ENCODE results near the gene DNM3. TPM values are rescaled to one million over a fixed set of nuclear protein-coding genes. Genes with fewer than 3 reads are reported as not detected.

Gene DNM3
- total and polyA plus RNA-seq, 2 of the 8 experiments (the other 6 are each of a cell fraction or from before 2014, with no cell fraction given), result 2.0 to 8.5 TPM

GRCh38 chr1:172277275-172277674 lies 436.0 kb downstream of the DNM3 start:
- POLR2A ChIA-PET (ENCODE audit: partially characterized antibody), result no interaction called here

More at GRCh38 chr1:172277275-172277674, 436.0 kb downstream of the DNM3 start:
- DNase-seq (ENCODE audit: low read depth in 1 of 2, low spot score in 2 of 2) (no peak), FAIRE-seq (no peak)
- H3K4ac ChIP-seq (replicated peaks; ENCODE audit: insufficient read length, low read depth, low read length), result no peak overlapping the region
- no peak overlapping the region for H3K18ac ChIP-seq (ENCODE audit: extremely low read depth, low read length)
- CTCF ChIA-PET (ENCODE audit: partially characterized antibody), result no interaction called here
- H3K9me3 ChIP-seq (ENCODE audit: insufficient read depth in 2 of 2, low read depth in 1 of 2, low read length in 1 of 2), result no peaks in the 10 kb centered on the region
- no peak overlapping the region for H2BK12ac ChIP-seq (ENCODE audit: low read depth, low read length)
- no peak overlapping the region for H3K4me3 ChIP-seq (ENCODE audit: extremely low read depth in 1 of 4, insufficient read depth in 2 of 4, low read depth in 3 of 4, low read length in 4 of 4)
- H4K20me1 ChIP-seq (replicated peaks in 1 of 2; ENCODE audit: control insufficient read depth in 1 of 2, insufficient read depth in 2 of 2, low read length in 2 of 2), result no peaks in the 10 kb centered on the region
- no peak overlapping the region for H2AFZ ChIP-seq (ENCODE audit: low read length)
- H2AK5ac ChIP-seq (ENCODE audit: low read depth, low read length), result no peak overlapping the region
- TF ChIP-seq NRF1 (IDR thresholded peaks at IDR 0.05; ENCODE audit: low read depth, low read length), result no peak
- TF ChIP-seq RNF2 (IDR thresholded peaks at IDR 0.05; ENCODE audit: borderline replicate concordance, low read depth, low read length, missing control alignments, poor library complexity, severe bottlenecking), result no peak
- no peak for TF ChIP-seq KDM4A (IDR thresholded peaks at IDR 0.05; ENCODE audit: low read depth, low read length, severe bottlenecking)
- no peak for TF ChIP-seq FOSL1 (IDR thresholded peaks at IDR 0.05; ENCODE audit: insufficient read depth, low read depth, low read length)
- no peak for TF ChIP-seq TBP (IDR thresholded peaks at IDR 0.05; ENCODE audit: low read depth, low read length)
- no peak overlapping the region for H2BK5ac ChIP-seq (ENCODE audit: low read depth, low read length)
- no peak overlapping the region for H2BK120ac ChIP-seq (replicated peaks; ENCODE audit: low read depth, low read length)
- no peak overlapping the region for H2BK20ac ChIP-seq (ENCODE audit: low read length)
- H3K56ac ChIP-seq (replicated peaks; ENCODE audit: insufficient read length, low read depth, low read length), result no peak overlapping the region
- no peaks in the 10 kb centered on the region for H3K36me3 ChIP-seq (ENCODE audit: control insufficient read depth in 2 of 4, insufficient read depth in 4 of 4, low read length in 3 of 4)
- H4K5ac ChIP-seq (ENCODE audit: insufficient read length, low read depth, low read length), result no peak overlapping the region
- H3K27me3 ChIP-seq (replicated peaks in 1 of 4; ENCODE audit: control insufficient read depth in 3 of 4, extremely low read depth in 1 of 4, insufficient read depth in 3 of 4, low read length in 3 of 4), result no peaks in the 10 kb centered on the region
- no peak overlapping the region for H3K27ac ChIP-seq (ENCODE audit: low read depth, low read length)
- no peaks in the 10 kb centered on the region for H3K23me2 ChIP-seq (ENCODE audit: low read depth, low read length)
- no peaks in the 10 kb centered on the region for H3K79me1 ChIP-seq (ENCODE audit: low read depth, low read length)
- H3K79me2 ChIP-seq (ENCODE audit: control insufficient read depth in 1 of 2, insufficient read depth in 2 of 2, low read length in 2 of 2), result no peaks in the 10 kb centered on the region
- no peak overlapping the region for H3K14ac ChIP-seq (ENCODE audit: insufficient read length)
- no peak overlapping the region for H4K91ac ChIP-seq (replicated peaks; ENCODE audit: insufficient read length, low read length)
- H3K9ac ChIP-seq (replicated peaks in 1 of 4; ENCODE audit: extremely low read depth in 1 of 4, low read depth in 3 of 4, low read length in 3 of 4), result no peak overlapping the region
- no peak overlapping the region for H3K23ac ChIP-seq (ENCODE audit: insufficient read length)
- peaks cover 0 to 17% (median 11%) of the 10 kb centered on the region in 4 experiments; a peak in 3 of 7 replicates for H3K4me1 ChIP-seq (replicated peaks in 1 of 4; ENCODE audit: control insufficient read depth in 3 of 4, insufficient read depth in 4 of 4, low read length in 3 of 4)
- no peak overlapping the region for H4K8ac ChIP-seq (ENCODE audit: extremely low read depth, insufficient read depth, low read length)
- no peak overlapping the region for H3K4me2 ChIP-seq (ENCODE audit: insufficient read depth in 1 of 2, low read depth in 2 of 2, low read length in 2 of 2)
- WGBS, 2 experiments (ENCODE audit: extremely low coverage in 1 of 2, insufficient coverage in 1 of 2, insufficient read length in 1 of 2, insufficient replicate concordance in 2 of 2, low coverage in 1 of 2, low lambda C conversion rate in 2 of 2, missing lambda C conversion rate in 1 of 2), result 80% methylated on average over 1 of the region's 1 CpG; no CpG with 5 or more reads in 1 of the 2 experiments
- no peak overlapping the region for H2BK15ac ChIP-seq (ENCODE audit: low read length)

Data from H1 (cell line).